ENCODE data around the gene UNCX.

UNCX gene

DNA sequence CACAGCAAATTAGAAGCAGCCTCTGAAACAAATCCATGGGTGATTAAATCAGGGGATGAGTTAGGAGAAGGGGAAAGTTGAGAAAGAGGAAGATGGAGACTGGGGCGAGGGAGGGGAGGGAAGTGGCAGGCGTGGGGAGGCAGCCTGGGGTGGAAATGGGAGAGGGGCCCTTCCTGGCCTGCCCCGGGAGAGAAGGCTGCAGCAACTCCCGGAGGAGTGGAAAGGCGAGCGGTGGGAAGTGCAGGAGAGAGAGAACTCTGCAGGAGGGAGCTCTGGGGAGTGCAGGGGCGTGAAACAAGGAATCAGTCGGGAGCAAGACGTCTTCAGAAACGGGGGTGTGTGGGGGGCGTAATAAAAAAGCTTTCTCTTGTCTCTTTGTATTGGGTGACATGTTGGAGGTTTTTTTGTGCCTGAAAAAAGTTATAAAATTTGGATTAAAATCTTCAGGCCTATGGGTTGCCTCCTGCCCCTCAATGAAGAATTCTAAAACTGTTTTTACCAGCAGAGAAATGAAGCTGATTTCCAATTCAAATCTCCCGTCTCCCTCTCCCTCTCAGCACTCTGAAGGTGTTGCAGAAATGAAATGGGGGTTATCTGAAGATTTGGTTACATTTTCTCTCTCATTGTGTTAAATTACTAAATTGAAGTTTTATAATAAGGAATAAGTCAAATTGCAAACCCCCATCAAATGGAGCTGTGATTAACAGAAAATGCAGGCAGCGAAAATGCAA is 4.7 kb upstream of the UNCX start:
- Histone ChIP-seq H3K4me3 (ENCODE audit: low read depth, low read length) (no peak overlapping the region), H3K27ac (ENCODE audit: low read depth, low read length) (no peak overlapping the region), H3K4me1 (ENCODE audit: control insufficient read depth, insufficient read depth, low read length) (peaks cover 25% of the 10 kb centered on the region), H3K36me3 (ENCODE audit: control insufficient read depth, insufficient read depth, low read length) (no peaks in the 10 kb centered on the region), H3K9me3 (ENCODE audit: control insufficient read depth, insufficient read depth, low read length) (no peaks in the 10 kb centered on the region), H3K9ac (ENCODE audit: low read depth, low read length) (no peak overlapping the region), H3K27me3 (ENCODE audit: control insufficient read depth, insufficient read depth, low read length) (peaks cover 96% of the 10 kb centered on the region)

DNA sequence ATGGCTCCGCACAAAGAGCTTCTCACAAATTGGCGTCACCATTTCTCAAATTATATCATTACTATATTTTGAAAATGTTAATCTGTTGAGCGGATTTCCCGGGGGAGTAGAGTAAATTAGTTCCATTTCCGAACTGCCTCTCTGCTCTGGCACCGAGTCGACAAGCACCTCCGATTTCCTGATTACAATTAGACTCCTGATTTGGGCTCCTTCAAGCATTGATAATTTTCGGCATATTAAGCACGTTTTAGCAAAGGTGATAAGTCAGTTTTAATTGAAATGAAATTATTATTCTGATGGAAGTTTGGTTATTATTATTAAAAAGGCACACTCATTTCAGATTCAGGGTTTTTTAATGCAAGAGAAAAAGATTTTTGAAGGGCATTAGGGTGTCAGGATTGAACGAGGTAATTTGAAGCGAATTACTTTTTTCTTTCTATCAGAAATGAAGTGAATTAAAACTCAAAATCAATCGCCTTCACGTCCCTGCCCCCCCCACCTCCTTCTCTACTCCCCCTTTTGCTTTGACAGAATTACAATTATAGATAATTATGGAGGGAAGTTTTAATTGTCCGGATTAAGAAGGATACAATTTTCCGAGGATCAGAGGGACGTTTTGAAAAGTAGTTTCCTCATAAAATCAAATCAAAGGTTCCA is 4.0 kb upstream of the UNCX start:
- Histone ChIP-seq H3K27me3 (ENCODE audit: control insufficient read depth, insufficient read depth, low read length) (peaks cover 95% of the 10 kb centered on the region), H3K9ac (ENCODE audit: low read depth, low read length) (no peak overlapping the region), H3K27ac (ENCODE audit: low read depth, low read length) (no peak overlapping the region), H3K36me3 (ENCODE audit: control insufficient read depth, insufficient read depth, low read length) (no peaks in the 10 kb centered on the region), H3K4me3 (ENCODE audit: low read depth, low read length) (no peak overlapping the region), H3K9me3 (ENCODE audit: control insufficient read depth, insufficient read depth, low read length) (no peaks in the 10 kb centered on the region), H3K4me1 (ENCODE audit: control insufficient read depth, insufficient read depth, low read length) (peaks cover 25% of the 10 kb centered on the region)

DNA sequence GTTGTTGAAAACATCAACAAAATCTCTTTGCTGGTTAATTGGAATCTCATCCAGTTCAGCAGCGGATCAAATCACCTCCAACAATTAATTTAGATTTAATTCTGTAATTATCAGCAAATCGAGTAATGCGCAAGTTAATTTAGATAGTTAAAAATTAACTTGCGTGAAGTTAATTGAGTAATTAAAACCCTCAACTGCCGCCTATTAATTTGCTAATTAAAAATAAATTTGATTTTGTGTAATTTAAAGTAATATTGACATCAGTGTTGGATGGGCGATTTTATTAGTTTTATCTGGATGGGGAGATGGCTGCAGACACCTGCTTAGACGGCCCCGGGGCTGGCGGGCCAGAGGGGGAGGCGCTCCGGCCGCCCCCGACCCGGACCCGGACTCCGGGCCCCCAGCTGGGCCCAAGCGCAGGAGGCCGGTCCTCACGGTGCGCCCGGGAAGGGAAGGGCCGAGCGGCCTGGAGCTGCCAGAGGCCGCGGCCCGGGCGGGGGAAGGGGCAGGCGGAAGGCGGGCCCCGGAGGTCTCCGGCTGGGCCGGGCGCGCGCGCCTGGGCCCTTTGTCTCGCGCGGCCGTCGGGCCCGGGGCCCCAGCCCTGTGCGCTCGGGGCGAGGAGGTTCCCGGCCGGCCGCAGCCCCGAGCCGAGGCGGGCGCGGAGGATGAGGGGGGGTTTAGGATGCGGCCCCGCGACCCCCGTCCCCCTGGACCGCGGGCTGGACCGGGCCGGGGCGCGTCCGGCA is 3.3 kb upstream of the UNCX start:
- H3K9me3 ChIP-seq (ENCODE audit: control insufficient read depth, insufficient read depth, low read length), result no peaks in the 10 kb centered on the region
- H3K27ac ChIP-seq (ENCODE audit: low read depth, low read length), result no peak overlapping the region
- peaks cover 29% of the 10 kb centered on the region for H3K4me1 ChIP-seq (ENCODE audit: control insufficient read depth, insufficient read depth, low read length)
- no peak overlapping the region; the same call in 1 of the 2 replicates for H3K4me3 ChIP-seq (ENCODE audit: low read depth, low read length)
- no peaks in the 10 kb centered on the region for H3K36me3 ChIP-seq (ENCODE audit: control insufficient read depth, insufficient read depth, low read length)
- no peak overlapping the region for H3K9ac ChIP-seq (ENCODE audit: low read depth, low read length)
- H3K27me3 ChIP-seq (ENCODE audit: control insufficient read depth, insufficient read depth, low read length), result peaks cover 95% of the 10 kb centered on the region

DNA sequence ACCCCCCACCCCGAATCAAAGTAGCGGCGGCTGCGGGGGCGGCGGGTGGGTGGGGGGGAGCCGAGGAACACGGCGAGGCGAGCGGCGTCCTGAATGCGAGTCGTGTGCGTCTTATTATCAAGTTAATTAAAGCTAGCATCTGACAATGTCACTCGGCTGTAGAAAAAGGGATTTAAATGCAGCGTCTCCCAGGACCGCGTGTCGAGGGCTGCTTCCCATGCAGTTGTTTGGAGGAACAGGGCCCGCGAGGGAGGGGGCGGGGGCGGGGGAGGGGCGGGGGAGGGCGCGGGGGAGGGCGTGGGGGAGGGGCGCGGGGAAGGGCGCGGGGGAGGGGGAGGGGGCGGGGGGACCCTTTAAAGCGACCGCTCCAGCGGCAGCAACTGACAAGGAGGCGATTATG is 2.7 kb upstream of the UNCX start:
- H3K27ac ChIP-seq (ENCODE audit: low read depth, low read length), result no peak overlapping the region
- H3K27me3 ChIP-seq (ENCODE audit: control insufficient read depth, insufficient read depth, low read length), result peaks cover 95% of the 10 kb centered on the region
- H3K9ac ChIP-seq (ENCODE audit: low read depth, low read length), result no peak overlapping the region
- no peaks in the 10 kb centered on the region for H3K9me3 ChIP-seq (ENCODE audit: control insufficient read depth, insufficient read depth, low read length)
- H3K4me1 ChIP-seq (ENCODE audit: control insufficient read depth, insufficient read depth, low read length), result peaks cover 35% of the 10 kb centered on the region
- no peaks in the 10 kb centered on the region for H3K36me3 ChIP-seq (ENCODE audit: control insufficient read depth, insufficient read depth, low read length)
- H3K4me3 ChIP-seq (ENCODE audit: low read depth, low read length), result no peak overlapping the region

DNA sequence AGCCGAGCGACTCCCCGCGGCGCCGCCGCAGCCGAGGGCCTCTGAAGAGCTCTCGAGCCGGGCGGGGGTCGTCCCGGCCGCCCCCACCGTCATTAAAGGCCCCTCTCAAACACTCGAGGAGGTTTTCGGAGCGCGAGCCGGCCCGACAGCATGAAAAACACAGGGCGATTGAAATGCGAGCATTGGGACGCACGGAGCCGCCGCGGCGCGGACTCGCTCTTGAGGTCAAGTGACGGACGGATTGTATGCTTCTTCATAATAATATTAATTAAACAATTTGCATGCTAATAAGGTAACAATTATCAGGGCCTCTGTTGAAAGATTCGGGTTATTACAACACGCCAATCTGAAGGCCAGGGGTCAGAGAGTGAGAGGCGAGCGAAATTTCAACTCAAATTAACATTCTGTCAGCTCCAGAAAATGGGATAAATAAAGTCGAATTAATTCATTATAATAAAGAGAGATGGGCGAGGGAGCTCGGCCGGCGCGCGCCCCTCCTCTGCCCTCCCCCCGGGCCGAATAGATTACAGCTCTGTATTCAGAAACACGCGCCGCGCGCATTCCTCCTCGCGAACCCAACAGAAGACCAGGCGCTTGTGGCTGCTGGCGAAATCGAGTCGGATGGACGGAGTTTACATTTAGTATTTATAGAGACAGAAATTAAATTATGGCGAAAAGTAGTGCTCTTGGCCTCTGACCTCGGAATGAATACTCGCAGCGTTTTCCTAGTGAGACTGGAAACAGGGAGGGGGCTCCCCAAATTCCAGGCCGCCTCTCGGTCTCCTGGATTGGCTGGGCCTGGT is 2.1 kb upstream of the UNCX start:
- Histone ChIP-seq H3K9me3 (ENCODE audit: control insufficient read depth, insufficient read depth, low read length) (no peaks in the 10 kb centered on the region), H3K36me3 (ENCODE audit: control insufficient read depth, insufficient read depth, low read length) (no peaks in the 10 kb centered on the region), H3K27me3 (ENCODE audit: control insufficient read depth, insufficient read depth, low read length) (peaks cover 95% of the 10 kb centered on the region), H3K9ac (ENCODE audit: low read depth, low read length) (no peak overlapping the region), H3K4me1 (ENCODE audit: control insufficient read depth, insufficient read depth, low read length) (peaks cover 41% of the 10 kb centered on the region), H3K4me3 (ENCODE audit: low read depth, low read length) (no peak overlapping the region), H3K27ac (ENCODE audit: low read depth, low read length) (no peak overlapping the region)

DNA sequence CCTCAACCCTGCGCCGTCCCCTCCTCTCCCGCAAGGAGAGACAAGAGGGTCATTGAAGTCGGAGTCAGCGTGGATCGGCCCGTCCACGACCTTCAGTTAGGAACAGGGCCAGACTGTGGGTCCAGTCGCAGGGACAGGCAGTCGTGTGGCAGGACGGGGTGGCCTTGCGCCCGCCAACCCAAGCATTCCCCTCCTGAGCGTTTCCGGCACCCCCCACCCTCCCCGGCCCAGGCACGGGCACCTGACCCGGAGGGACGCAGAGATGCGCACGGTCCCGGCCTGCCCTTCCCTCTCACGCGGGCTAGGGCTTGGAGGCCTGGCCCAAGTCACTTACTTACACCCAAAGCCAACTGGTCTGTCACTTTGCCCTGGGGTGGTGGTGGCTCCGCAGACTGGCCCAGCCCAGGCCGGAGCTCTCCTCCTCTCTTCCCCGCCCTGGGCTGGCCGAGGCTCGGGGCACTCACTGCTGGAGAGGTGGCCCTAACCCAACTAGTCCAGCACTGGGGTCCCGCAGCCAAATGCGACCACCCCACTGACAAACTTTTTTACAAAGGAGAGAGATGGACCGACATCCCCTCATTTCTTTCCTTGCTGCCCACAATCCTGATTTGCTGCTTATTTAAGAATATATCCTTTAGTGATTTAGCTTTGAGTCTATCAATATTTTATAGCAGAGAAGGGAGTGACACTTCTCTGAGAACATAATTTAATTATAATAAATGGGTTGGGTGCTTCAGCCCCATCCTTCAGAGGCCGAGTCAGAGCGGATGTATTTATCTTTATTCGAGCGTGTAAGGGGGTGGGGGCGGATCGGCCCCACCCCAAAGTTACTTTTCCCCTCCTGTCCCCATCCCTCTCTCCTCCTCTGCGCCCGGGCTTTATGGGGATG is 1.2 kb upstream of the UNCX start:
- H3K4me3 ChIP-seq (ENCODE audit: low read depth, low read length), result no peak overlapping the region

DNA sequence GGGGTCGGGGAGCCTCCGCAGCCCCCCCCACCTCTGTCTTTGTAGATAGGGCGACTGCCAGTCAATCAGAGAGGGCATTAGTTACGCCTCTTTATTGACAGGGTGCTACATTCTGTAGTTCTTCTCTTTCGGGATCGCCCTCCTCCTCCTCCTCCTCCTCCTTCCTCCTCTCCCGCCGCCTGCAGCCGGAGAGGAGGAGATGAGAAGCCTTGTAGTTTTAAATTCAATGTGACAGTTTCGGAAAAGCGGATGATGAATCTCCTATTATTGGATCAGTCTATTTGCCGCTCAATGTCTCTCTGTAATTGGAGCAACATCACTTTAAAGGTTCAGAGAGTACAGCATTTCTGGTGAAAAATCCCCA is 587 bp upstream of the UNCX start:
- H3K36me3 ChIP-seq (ENCODE audit: control insufficient read depth, insufficient read depth, low read length), result no peaks in the 10 kb centered on the region
- peaks cover 26% of the 10 kb centered on the region for H3K4me1 ChIP-seq (ENCODE audit: control insufficient read depth, insufficient read depth, low read length)
- H3K27ac ChIP-seq (ENCODE audit: low read depth, low read length), result no peak overlapping the region
- no peaks in the 10 kb centered on the region for H3K9me3 ChIP-seq (ENCODE audit: control insufficient read depth, insufficient read depth, low read length)
- no peak overlapping the region for H3K9ac ChIP-seq (ENCODE audit: low read depth, low read length)
- H3K4me3 ChIP-seq (ENCODE audit: low read depth, low read length), result no peak overlapping the region
- H3K27me3 ChIP-seq (ENCODE audit: control insufficient read depth, insufficient read depth, low read length), result peaks cover 95% of the 10 kb centered on the region

More for the DNA sequence above, 1.2 kb upstream of the UNCX start:
- Histone ChIP-seq H3K27me3 (ENCODE audit: control insufficient read depth, insufficient read depth, low read length) (peaks cover 95% of the 10 kb centered on the region), H3K36me3 (ENCODE audit: control insufficient read depth, insufficient read depth, low read length) (no peaks in the 10 kb centered on the region), H3K9ac (ENCODE audit: low read depth, low read length) (no peak overlapping the region), H3K4me1 (ENCODE audit: control insufficient read depth, insufficient read depth, low read length) (peaks cover 32% of the 10 kb centered on the region), H3K9me3 (ENCODE audit: control insufficient read depth, insufficient read depth, low read length) (no peaks in the 10 kb centered on the region), H3K27ac (ENCODE audit: low read depth, low read length) (no peak overlapping the region)

DNA sequence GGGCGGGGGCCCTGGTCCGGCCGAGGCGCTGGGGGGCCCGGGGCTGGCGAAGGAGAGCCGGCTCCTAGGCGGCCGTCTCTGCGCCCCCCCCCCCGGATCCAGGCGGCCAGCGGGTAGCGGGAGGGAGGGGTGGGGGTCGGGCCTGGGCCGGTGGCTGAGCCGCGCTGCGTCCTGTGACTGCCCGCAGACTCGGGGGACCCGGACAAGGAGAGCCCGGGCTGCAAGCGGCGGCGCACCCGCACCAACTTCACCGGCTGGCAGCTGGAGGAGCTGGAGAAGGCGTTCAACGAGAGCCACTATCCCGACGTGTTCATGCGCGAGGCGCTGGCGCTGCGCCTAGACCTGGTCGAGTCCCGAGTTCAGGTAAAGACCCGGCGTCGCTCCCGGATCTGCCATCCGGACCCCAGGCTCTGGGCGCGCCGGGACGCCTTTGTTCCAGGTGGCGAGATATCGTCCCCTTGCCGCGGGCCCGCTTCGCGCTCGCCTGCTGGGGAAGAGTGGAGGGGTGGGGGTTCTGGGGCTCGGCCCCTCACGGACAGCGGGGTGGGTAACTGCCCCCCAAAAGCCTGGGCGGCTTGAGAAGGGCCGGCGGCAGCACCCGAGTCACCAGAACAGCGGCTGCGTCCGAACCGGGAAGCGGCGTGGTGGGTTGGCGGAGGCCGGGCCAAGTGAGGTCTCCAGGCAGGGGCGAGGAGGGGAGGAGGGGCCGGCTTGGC is 819 bp downstream of the UNCX start:
- Histone ChIP-seq H3K4me1 (ENCODE audit: control insufficient read depth, insufficient read depth, low read length) (peaks cover 23% of the 10 kb centered on the region), H3K4me3 (ENCODE audit: low read depth, low read length) (no peak overlapping the region), H3K9me3 (ENCODE audit: control insufficient read depth, insufficient read depth, low read length) (no peaks in the 10 kb centered on the region), H3K9ac (ENCODE audit: low read depth, low read length) (no peak overlapping the region), H3K27me3 (ENCODE audit: control insufficient read depth, insufficient read depth, low read length) (peaks cover 95% of the 10 kb centered on the region), H3K36me3 (ENCODE audit: control insufficient read depth, insufficient read depth, low read length) (no peaks in the 10 kb centered on the region), H3K27ac (ENCODE audit: low read depth, low read length) (no peak overlapping the region)

DNA sequence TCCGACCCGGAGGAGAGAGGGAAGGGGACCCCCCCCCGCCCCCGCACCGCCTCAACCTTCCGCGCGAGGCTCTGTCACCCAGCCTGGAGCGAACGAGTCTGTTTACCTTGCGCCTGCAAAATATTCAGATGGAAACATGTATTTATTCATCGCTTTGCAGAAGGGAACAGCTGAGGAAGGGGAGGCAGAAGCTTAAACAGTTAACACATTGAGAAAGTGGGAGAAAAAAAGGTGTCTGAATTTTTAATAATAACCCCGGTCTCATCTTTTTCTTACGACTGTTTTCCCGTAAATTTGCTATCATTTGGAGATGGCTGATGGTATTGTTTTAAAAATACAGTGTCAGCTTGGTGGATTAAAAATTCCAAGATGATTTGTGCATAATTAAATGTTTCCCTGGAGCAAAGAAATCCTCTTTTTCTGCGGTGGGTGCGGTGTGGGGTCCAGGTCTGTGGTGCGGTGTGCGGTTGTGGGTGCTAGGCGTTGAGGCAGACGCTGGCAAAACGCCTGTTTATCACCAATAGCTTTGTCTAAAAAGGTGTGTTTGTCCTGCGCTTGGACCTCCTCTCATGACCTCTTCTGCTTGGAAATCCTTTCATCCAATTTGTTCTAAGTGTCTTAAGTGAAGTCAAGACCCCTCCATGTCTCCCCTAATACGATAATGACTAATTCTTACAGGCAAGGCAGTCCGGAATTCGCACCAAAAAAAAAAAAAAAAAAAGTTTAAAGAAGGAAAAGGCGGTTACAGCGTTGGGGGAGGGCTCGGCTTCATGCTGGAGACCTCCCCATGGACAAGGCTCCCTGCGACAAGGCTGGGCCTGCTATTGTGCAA is 1.6 kb downstream of the UNCX start:
- Histone ChIP-seq H3K9ac (ENCODE audit: low read depth, low read length) (no peak overlapping the region), H3K27ac (ENCODE audit: low read depth, low read length) (no peak overlapping the region), H3K9me3 (ENCODE audit: control insufficient read depth, insufficient read depth, low read length) (no peaks in the 10 kb centered on the region), H3K4me3 (ENCODE audit: low read depth, low read length) (no peak overlapping the region), H3K4me1 (ENCODE audit: control insufficient read depth, insufficient read depth, low read length) (peaks cover 22% of the 10 kb centered on the region), H3K27me3 (ENCODE audit: control insufficient read depth, insufficient read depth, low read length) (peaks cover 95% of the 10 kb centered on the region), H3K36me3 (ENCODE audit: control insufficient read depth, insufficient read depth, low read length) (no peaks in the 10 kb centered on the region)

All from HUES48 (cell line).